ENCODE measurements around the gene CTTNBP2NL. TPM values are rescaled to one million over a fixed set of nuclear protein-coding genes. Genes with fewer than 3 reads are reported as not detected.
"Not testable (repeated sequence)": the region's sequence is repeated elsewhere in the genome, so short reads cannot be mapped to it uniquely, and the experiment has no call there.

Gene CTTNBP2NL
- polyA plus RNA-seq, 1 experiment: 17.2 TPM

DNA sequence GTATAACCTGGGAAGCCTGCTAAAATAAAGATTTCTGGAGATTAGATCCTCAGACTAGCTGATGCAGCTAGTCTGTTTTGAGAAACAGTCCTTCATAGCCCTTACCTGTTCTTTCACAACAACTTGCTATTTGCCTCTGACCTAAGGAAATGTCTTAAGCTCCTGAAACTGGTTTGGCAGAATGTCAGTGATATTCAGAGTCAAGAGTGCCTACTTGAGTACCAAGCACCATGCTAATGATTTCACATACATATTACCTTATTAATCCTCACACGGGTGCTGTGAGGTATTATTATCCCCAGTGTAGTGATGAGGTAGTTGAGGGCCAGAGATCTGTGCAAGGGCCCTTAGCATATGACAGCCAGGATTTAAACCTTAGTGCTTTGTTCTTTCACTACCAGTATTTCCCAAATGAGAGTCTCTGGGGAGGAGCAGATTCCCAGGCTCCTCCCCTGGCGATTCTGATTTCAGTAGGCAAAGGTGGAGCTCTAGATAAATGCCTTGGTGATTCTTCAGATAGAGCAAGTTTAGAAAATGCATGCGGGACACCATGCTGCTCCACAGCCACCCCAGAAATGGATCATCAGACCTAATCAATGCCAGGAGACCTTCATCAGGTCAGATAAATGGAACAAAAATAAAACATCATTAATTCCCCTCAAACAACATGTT is 65.3 kb downstream of the CTTNBP2NL start:
- ChIA-PET POLR2A (no interaction called here), CTCF (interaction anchor here (0.8 to 7.0 kb wide), 3 partner anchors 40 to 153 kb away, joined by 3 to 119 read pairs (median 3); partner anchors contain the start of gene CTTNBP2NL)
- peaks cover 13% of the 10 kb centered on the region for H3K36me3 ChIP-seq (ENCODE audit: control insufficient read depth, insufficient read depth, low read length)
- no peak overlapping the region for H3K4me3 ChIP-seq (ENCODE audit: low read depth, low read length)
- TF ChIP-seq, protein P1, sequence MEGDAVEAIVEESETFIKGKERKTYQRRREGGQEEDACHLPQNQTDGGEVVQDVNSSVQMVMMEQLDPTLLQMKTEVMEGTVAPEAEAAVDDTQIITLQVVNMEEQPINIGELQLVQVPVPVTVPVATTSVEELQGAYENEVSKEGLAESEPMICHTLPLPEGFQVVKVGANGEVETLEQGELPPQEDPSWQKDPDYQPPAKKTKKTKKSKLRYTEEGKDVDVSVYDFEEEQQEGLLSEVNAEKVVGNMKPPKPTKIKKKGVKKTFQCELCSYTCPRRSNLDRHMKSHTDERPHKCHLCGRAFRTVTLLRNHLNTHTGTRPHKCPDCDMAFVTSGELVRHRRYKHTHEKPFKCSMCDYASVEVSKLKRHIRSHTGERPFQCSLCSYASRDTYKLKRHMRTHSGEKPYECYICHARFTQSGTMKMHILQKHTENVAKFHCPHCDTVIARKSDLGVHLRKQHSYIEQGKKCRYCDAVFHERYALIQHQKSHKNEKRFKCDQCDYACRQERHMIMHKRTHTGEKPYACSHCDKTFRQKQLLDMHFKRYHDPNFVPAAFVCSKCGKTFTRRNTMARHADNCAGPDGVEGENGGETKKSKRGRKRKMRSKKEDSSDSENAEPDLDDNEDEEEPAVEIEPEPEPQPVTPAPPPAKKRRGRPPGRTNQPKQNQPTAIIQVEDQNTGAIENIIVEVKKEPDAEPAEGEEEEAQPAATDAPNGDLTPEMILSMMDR (IDR thresholded peaks at IDR 0.05; ENCODE audit: insufficient read depth, low read depth, low read length): no peak
- H3K27me3 ChIP-seq (ENCODE audit: control insufficient read depth, insufficient read depth, low read length): no peaks in the 10 kb centered on the region
- no peak for DNase-seq (ENCODE audit: low read depth)

DNA sequence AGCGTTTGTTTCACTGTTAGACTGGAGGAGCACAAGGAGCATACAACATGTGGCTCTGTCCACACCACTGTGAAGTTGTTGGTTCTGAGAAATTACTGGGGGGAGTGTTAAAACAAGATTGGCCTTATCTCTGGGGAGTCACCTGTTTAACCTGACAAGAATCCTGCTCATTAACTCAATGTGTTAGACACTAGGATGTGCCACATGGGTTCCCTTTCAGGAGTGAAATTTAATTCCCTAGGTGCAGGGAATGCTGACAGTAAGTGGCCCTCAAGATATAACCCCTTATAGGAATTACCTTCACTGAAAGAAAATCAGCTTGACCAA is 66.9 kb downstream of the CTTNBP2NL start:
- H3K27me3 ChIP-seq (ENCODE audit: control insufficient read depth, insufficient read depth, low read length): no peaks in the 10 kb centered on the region
- ChIA-PET POLR2A (no interaction called here), CTCF (interaction anchor here (0.7 to 7.0 kb wide), 5 partner anchors 9 to 104 kb away, joined by 3 to 119 read pairs (median 3); partner anchors contain the start of gene CTTNBP2NL)
- peaks cover 3% of the 10 kb centered on the region for H3K36me3 ChIP-seq (ENCODE audit: control insufficient read depth, insufficient read depth, low read length)
- TF ChIP-seq, protein P1 (IDR thresholded peaks at IDR 0.05; ENCODE audit: insufficient read depth, low read depth, low read length): no peak
- DNase-seq (ENCODE audit: low read depth): no peak
- H3K4me3 ChIP-seq (ENCODE audit: low read depth, low read length): no peak overlapping the region

DNA sequence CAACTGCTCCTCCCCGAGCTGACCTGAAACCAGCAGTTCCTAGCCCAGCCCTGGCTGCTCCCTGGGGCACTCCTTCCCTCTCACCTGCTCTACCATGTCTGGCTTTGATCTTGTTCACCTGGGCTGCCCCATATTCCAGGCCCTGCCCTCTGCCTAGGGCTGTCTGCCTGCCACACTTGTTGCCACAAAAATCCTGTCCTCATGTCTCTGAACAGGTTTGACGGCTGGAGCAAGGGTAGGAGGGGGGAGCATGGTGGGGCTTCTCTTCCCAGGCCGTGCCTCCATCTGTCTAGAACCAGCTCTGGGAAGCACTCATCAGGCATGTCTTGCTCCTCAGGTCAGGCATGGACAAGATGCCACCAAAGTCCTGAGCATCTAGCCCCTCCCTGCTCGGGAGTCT is 68.5 kb downstream of the CTTNBP2NL start:
- ChIA-PET CTCF (interaction anchor here (0.6 to 7.0 kb wide), 8 partner anchors 8 to 114 kb away, joined by 3 to 119 read pairs (median 4); partner anchors contain the start of gene CTTNBP2NL), POLR2A (no interaction called here)
- TF ChIP-seq, protein P1 (IDR thresholded peaks at IDR 0.05; ENCODE audit: insufficient read depth, low read depth, low read length): no peak
- Histone ChIP-seq H3K4me3 (ENCODE audit: low read depth, low read length) (no peak overlapping the region), H3K36me3 (ENCODE audit: control insufficient read depth, insufficient read depth, low read length) (peaks cover 2% of the 10 kb centered on the region), H3K27me3 (ENCODE audit: control insufficient read depth, insufficient read depth, low read length) (no peaks in the 10 kb centered on the region)
- DNase-seq (ENCODE audit: low read depth): no peak

DNA sequence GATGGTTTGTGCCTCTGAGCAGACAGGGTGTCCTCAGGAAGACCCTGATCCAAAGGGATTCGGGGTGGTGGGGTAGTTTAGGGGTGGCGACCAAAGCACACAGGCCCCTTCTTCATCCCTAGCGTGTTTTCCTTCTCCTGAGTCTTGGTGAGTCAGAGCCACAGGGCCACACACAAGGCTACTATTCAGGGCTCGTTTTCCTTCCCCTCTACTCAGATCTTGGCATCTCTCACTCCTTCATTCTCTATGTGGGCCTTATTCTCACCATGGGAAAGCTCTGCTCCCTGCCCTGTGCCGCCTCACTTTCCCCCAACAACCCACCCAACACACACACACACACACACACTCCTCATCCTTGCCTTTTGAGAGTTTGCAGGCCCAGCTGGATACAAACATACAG is 69.1 kb downstream of the CTTNBP2NL start:
- TF ChIP-seq, protein P1 (IDR thresholded peaks at IDR 0.05; ENCODE audit: insufficient read depth, low read depth, low read length): no peak
- DNase-seq (ENCODE audit: low read depth): no peak
- ChIA-PET CTCF (interaction anchor here (0.6 to 7.0 kb wide), 12 partner anchors 8 to 114 kb away, joined by 3 to 119 read pairs (median 3); partner anchors contain the start of gene CTTNBP2NL), POLR2A (no interaction called here)
- Histone ChIP-seq H3K36me3 (ENCODE audit: control insufficient read depth, insufficient read depth, low read length) (peaks cover 2% of the 10 kb centered on the region), H3K4me3 (ENCODE audit: low read depth, low read length) (no peak overlapping the region), H3K27me3 (ENCODE audit: control insufficient read depth, insufficient read depth, low read length) (no peaks in the 10 kb centered on the region)

DNA sequence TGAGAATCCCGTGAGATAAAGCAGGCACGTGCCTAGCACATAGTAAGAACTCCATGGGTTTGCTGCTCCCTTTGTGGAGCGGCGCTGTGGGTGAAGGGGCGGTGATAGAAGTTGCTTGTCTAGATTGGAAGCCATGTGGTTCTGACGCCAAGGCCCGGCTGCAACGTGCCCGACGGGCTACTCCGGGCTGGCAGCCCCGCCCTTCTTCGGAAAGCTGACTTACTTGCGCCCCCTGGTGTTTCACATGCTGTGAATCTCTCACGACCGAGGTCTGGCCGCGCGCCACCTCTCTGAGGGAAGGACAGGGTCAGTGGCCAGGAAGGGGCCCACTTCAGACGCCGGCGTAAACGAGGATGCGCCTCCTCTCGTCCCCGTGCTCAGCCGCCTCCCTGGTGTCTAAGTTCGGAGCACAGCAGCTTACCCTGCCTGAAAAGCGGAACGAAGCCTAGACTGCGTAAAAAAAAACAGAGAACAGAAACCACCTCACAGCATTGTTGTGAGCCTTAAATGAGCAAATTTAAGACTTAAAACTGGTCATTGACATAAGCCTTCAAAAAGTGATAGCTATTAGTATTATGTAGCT is 70.2 kb downstream of the CTTNBP2NL start:
- ChIA-PET CTCF (interaction anchor here (0.7 to 7.0 kb wide), 16 partner anchors 10 to 209 kb away, joined by 3 to 119 read pairs (median 5); partner anchors contain the start of genes CTTNBP2NL and ST7L), POLR2A (interaction anchor here (0.6 kb wide), 1 partner anchor 156 kb away, joined by 5 read pairs; no protein-coding TSS in a partner anchor)
- H3K27me3 ChIP-seq (ENCODE audit: control insufficient read depth, insufficient read depth, low read length): no peaks in the 10 kb centered on the region
- TF ChIP-seq, protein P1 (IDR thresholded peaks at IDR 0.05; ENCODE audit: insufficient read depth, low read depth, low read length): peak; percentile 85
- H3K36me3 ChIP-seq (ENCODE audit: control insufficient read depth, insufficient read depth, low read length): peaks cover 2% of the 10 kb centered on the region; the same call in 1 of the 2 replicates
- H3K4me3 ChIP-seq (ENCODE audit: low read depth, low read length): peak overlapping the region; percentile 18
- peak; percentile 64 for DNase-seq (ENCODE audit: low read depth)

DNA sequence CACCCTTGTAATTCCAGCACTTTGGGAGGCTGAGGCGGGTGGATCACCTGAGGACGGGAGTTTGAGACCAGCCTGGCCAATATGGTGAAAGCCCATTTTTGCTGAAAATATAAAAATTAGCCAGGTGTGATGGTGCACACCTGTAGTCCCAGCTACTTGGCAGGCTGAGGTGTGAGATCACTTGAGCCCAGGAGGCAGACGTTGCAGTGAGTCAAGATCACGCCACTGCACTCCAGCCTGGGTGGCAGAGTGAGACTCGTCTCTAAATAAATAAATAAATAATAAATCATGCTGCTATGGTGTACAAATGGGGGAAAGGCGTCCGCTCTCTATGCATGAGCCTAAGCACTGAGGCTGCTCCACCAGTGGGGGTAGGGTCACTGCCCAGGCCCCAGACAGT is 74.3 kb downstream of the CTTNBP2NL start:
- H3K4me3 ChIP-seq (ENCODE audit: low read depth, low read length); DNase-seq (ENCODE audit: low read depth); POLR2A ChIA-PET; H3K27me3 ChIP-seq (ENCODE audit: control insufficient read depth, insufficient read depth, low read length); H3K36me3 ChIP-seq (ENCODE audit: control insufficient read depth, insufficient read depth, low read length): not testable (repeated sequence)
- CTCF ChIA-PET: interaction anchor here (0.9 to 1.0 kb wide), 2 partner anchors 13 to 31 kb away, joined by 3 read pairs; no protein-coding TSS in a partner anchor

Data from BJ (cell line).